HEK293T (cell line): ENCODE results near the gene IMPACT.
A peak's percentile ranks its signal among the peaks of the same experiment; 100 is the strongest.

ENCODE experiments used
- CTCF ChIA-PET: fragments of 350-600 bp; formaldehyde crosslinking; extraction: SDS; loops from one replicate; lab custom pipeline; 2021; ENCODE audit warnings: antibody characterized with exemption, inconsistent platforms; lab: Yijun Ruan, JAX
- POLR2A ChIA-PET: fragments of 350-600 bp; formaldehyde crosslinking; extraction: SDS; loops from one replicate; lab custom pipeline; 2020; ENCODE audit warnings: antibody characterized with exemption, inconsistent platforms; lab: Yijun Ruan, JAX
- DNase-seq: peaks from one replicate; pipeline ENCODE4 v3.0.0; 2012; ENCODE audit warnings: mixed read lengths; ENCODE audit errors: extremely low spot score
- ARNT ChIP-seq: fragments of 450-650 bp; IDR thresholded peaks from 2 replicates; pipeline ENCODE4 v1.6.1; 2017; ENCODE audit warnings: mild to moderate bottlenecking
- BHLHE40 ChIP-seq: fragments of 450-650 bp; IDR thresholded peaks from 2 replicates; pipeline ENCODE4 v1.6.1; 2016; ENCODE audit warnings: mild to moderate bottlenecking, moderate library complexity, borderline replicate concordance
- CTBP1 ChIP-seq: fragments of 450-650 bp; IDR thresholded peaks from 2 replicates; pipeline ENCODE4 v1.6.1; 2016; ENCODE audit warnings: borderline replicate concordance
- ELF4 ChIP-seq: fragments of 450-650 bp; IDR thresholded peaks from 2 replicates; pipeline ENCODE4 v1.6.1; 2017; ENCODE audit warnings: antibody characterized with exemption
- FOXA1 ChIP-seq: fragments of 450-650 bp; IDR thresholded peaks from 2 replicates; pipeline ENCODE4 v1.6.1; 2016; ENCODE audit warnings: mild to moderate bottlenecking
- FOXK2 ChIP-seq: fragments of 450-650 bp; IDR thresholded peaks from 2 replicates; pipeline ENCODE4 v1.6.1; 2016; ENCODE audit warnings: mild to moderate bottlenecking
- FOXM1 ChIP-seq: fragments of 450-650 bp; IDR thresholded peaks from 2 replicates; pipeline ENCODE4 v1.6.1; 2017; ENCODE audit warnings: mild to moderate bottlenecking, borderline replicate concordance
- HDGF ChIP-seq: fragments of 450-650 bp; IDR thresholded peaks from 2 replicates; pipeline ENCODE4 v1.6.1; 2017; ENCODE audit warnings: antibody characterized with exemption, borderline replicate concordance
- L3MBTL2 ChIP-seq: fragments of 450-650 bp; conservative IDR thresholded peaks from 2 replicates; pipeline ENCODE4 v1.6.1; 2016; ENCODE audit warnings: mild to moderate bottlenecking
- LEF1 ChIP-seq: fragments of 450-650 bp; IDR thresholded peaks from 2 replicates; pipeline ENCODE4 v1.6.1; 2017; ENCODE audit warnings: mild to moderate bottlenecking, borderline replicate concordance
- NFRKB ChIP-seq: fragments of 450-650 bp; IDR thresholded peaks from 2 replicates; pipeline ENCODE4 v1.6.1; 2016; ENCODE audit warnings: mild to moderate bottlenecking, moderate library complexity
- PKNOX1 ChIP-seq: fragments of 450-650 bp; IDR thresholded peaks from 2 replicates; pipeline ENCODE4 v1.6.1; 2016
- SP1 ChIP-seq: fragments of 450-650 bp; IDR thresholded peaks from 2 replicates; pipeline ENCODE4 v1.6.1; 2017
- SUZ12 ChIP-seq: fragments of 450-650 bp; IDR thresholded peaks from 2 replicates; pipeline ENCODE4 v1.6.1; 2016; ENCODE audit warnings: mild to moderate bottlenecking
- TARDBP ChIP-seq: fragments of 450-650 bp; IDR thresholded peaks from 2 replicates; pipeline ENCODE4 v1.6.1; 2016
- ZNF384 ChIP-seq: fragments of 450-650 bp; IDR thresholded peaks from 2 replicates; pipeline ENCODE4 v1.6.1; 2016

IMPACT gene

GRCh38 chr18:24427484-24427883 lies 1.0 kb downstream of the IMPACT start:
- no peak for TF ChIP-seq SP1
- no peak for TF ChIP-seq FOXA1
- TF ChIP-seq NFRKB = no peak
- TF ChIP-seq FOXK2 = no peak
- TF ChIP-seq LEF1 = no peak
- no peak for TF ChIP-seq CTBP1
- TF ChIP-seq ELF4 = no peak
- TF ChIP-seq FOXM1 = no peak
- ChIA-PET CTCF (interaction anchor here (0.7 kb wide), 1 partner anchor 70 kb away, joined by 3 read pairs; no protein-coding TSS in a partner anchor), POLR2A (interaction anchor here (0.9 to 1.9 kb wide), 9 partner anchors 11 to 502 kb away, joined by 4 to 24 read pairs (median 6); partner anchors contain the start of genes CABYR, HRH4 and OSBPL1A)
- peak; percentile 17 for DNase-seq

GRCh38 chr18:24428709-24429108 lies 2.2 kb downstream of the IMPACT start:
- ChIA-PET CTCF (interaction anchor here (0.8 kb wide), 1 partner anchor 15 kb away, joined by 3 read pairs; no protein-coding TSS in a partner anchor), POLR2A (interaction anchor here (0.7 to 0.8 kb wide), 2 partner anchors 17 to 32 kb away, joined by 3 read pairs; no protein-coding TSS in a partner anchor)
- no peak for DNase-seq
- TF ChIP-seq FOXA1 = no peak
- TF ChIP-seq FOXM1 = no peak
- no peak for TF ChIP-seq BHLHE40
- TF ChIP-seq SUZ12 = no peak
- TF ChIP-seq TARDBP = no peak
- no peak for TF ChIP-seq CTBP1
- no peak for TF ChIP-seq ZNF384

GRCh38 chr18:24429188-24429587 lies 2.7 kb downstream of the IMPACT start:
- POLR2A ChIA-PET = no interaction called here
- TF ChIP-seq FOXA1 = no peak
- no peak for TF ChIP-seq ELF4
- no peak for TF ChIP-seq ZNF384
- TF ChIP-seq LEF1 = no peak
- TF ChIP-seq CTBP1 = no peak
- CTCF ChIA-PET = no interaction called here
- DNase-seq = no peak

GRCh38 chr18:24432618-24433017 lies 6.1 kb downstream of the IMPACT start:
- ChIA-PET POLR2A (no interaction called here), CTCF (no interaction called here)
- DNase-seq = no peak
- TF ChIP-seq PKNOX1 = no peak
- no peak for TF ChIP-seq ELF4
- TF ChIP-seq BHLHE40 = no peak
- TF ChIP-seq SUZ12 = no peak
- TF ChIP-seq SP1 = no peak
- TF ChIP-seq L3MBTL2 = no peak
- TF ChIP-seq LEF1 = no peak
- TF ChIP-seq CTBP1 = no peak
- no peak for TF ChIP-seq FOXA1
- TF ChIP-seq FOXM1 = no peak
- no peak for TF ChIP-seq TARDBP
- no peak for TF ChIP-seq ZNF384
- TF ChIP-seq NFRKB = no peak
- TF ChIP-seq FOXK2 = no peak

GRCh38 chr18:24436939-24437338 lies 10.5 kb downstream of the IMPACT start:
- no peak for DNase-seq

GRCh38 chr18:24443870-24444269 lies 17.4 kb downstream of the IMPACT start:
- CTCF ChIA-PET = interaction anchor here (0.7 kb wide), 1 partner anchor 16 kb away, joined by 3 read pairs; no protein-coding TSS in a partner anchor
- no peak for DNase-seq
- POLR2A ChIA-PET = interaction anchor here (1.1 to 1.7 kb wide), 2 partner anchors 8 to 17 kb away, joined by 3 to 6 read pairs; partner anchors contain the start of gene IMPACT
- TF ChIP-seq SP1 = no peak
- TF ChIP-seq LEF1 = no peak
- TF ChIP-seq TARDBP = no peak
- no peak for TF ChIP-seq FOXK2
- TF ChIP-seq HDGF = no peak
- no peak for TF ChIP-seq SUZ12
- no peak for TF ChIP-seq NFRKB
- TF ChIP-seq BHLHE40 = no peak
- TF ChIP-seq ELF4 = no peak
- TF ChIP-seq FOXA1 = no peak

More at GRCh38 chr18:24436939-24437338, 10.5 kb downstream of the IMPACT start:
- no peak for TF ChIP-seq SP1
- no peak for TF ChIP-seq ARNT
- no peak for TF ChIP-seq FOXA1
- no peak for TF ChIP-seq TARDBP
- TF ChIP-seq FOXK2 = no peak
- TF ChIP-seq ELF4 = no peak
- no peak for TF ChIP-seq FOXM1
- no peak for TF ChIP-seq SUZ12
- no peak for TF ChIP-seq L3MBTL2
- TF ChIP-seq LEF1 = no peak
- no peak for TF ChIP-seq NFRKB
- CTCF ChIA-PET = no interaction called here
- POLR2A ChIA-PET = interaction anchor here (1.5 kb wide), 1 partner anchor 10 kb away, joined by 7 read pairs; the partner anchor contains the start of gene IMPACT

GRCh38 chr18:24446453-24446852 lies 20.0 kb downstream of the IMPACT start:
- no peak for DNase-seq
- POLR2A ChIA-PET = interaction anchor here (0.6 kb wide), 1 partner anchor 20 kb away, joined by 3 read pairs; the partner anchor contains the start of gene IMPACT
- CTCF ChIA-PET = interaction anchor here (1.2 to 1.4 kb wide), 2 partner anchors 13 to 43 kb away, joined by 5 to 6 read pairs; no protein-coding TSS in a partner anchor
- TF ChIP-seq CTBP1 = no peak
- no peak for TF ChIP-seq BHLHE40
- TF ChIP-seq TARDBP = no peak
- no peak for TF ChIP-seq NFRKB
- no peak for TF ChIP-seq L3MBTL2
- TF ChIP-seq FOXK2 = no peak
- TF ChIP-seq FOXM1 = no peak
- TF ChIP-seq ARNT = no peak
- no peak for TF ChIP-seq ZNF384
- TF ChIP-seq SUZ12 = no peak
